Fibroblast of lung (primary cell): Measurements from ENCODE around the gene IFNW1. TPM values are rescaled to one million over a fixed set of nuclear protein-coding genes. Genes with fewer than 3 reads are reported as not detected.

Source experiments
- DNase-seq, 2 donors: peaks; one replicate each; pipeline versions ENCODE4 v3.0.0 to v3.0.0-alpha.2; 2010; ENCODE audit warnings: low read depth in 2 of 2
- H2AFZ ChIP-seq: 2 replicates; pipeline ENCODE4 v1.5.1; 2012; ENCODE audit warnings: low read length, control low read depth, inconsistent platforms
- H3K27ac ChIP-seq: 2 replicates; pipeline ENCODE4 v1.5.1; 2011; ENCODE audit warnings: low read length, control low read depth; ENCODE audit not compliant: insufficient read depth
- H3K27me3 ChIP-seq: 2 replicates; pipeline ENCODE4 v1.5.1; 2011; ENCODE audit warnings: mild to moderate bottlenecking, low read length; ENCODE audit not compliant: control insufficient read depth, insufficient read depth
- H3K36me3 ChIP-seq: 2 replicates; pipeline ENCODE4 v1.5.1; 2011; ENCODE audit warnings: low read length; ENCODE audit not compliant: control insufficient read depth, insufficient read depth
- H3K4me1 ChIP-seq: 2 replicates; pipeline ENCODE4 v1.5.1; 2011; ENCODE audit warnings: low read length; ENCODE audit not compliant: control insufficient read depth, insufficient read depth; ENCODE audit errors: extremely low read depth
- H3K4me2 ChIP-seq: 2 replicates; pipeline ENCODE4 v1.5.1; 2011; ENCODE audit warnings: low read length, control low read depth; ENCODE audit not compliant: insufficient read depth; ENCODE audit errors: extremely low read depth
- H3K4me3 ChIP-seq, 4 experiments: fragments of 200-600 bp in 1 of 4; sonication (generic) in 1 of 4; replicated peaks in 1 of 4; 2 replicates each; pipeline ENCODE4 v1.5.1; 2011 to 2016; ENCODE audit warnings: low read length in 4 of 4, low read depth in 3 of 4, mild to moderate bottlenecking in 3 of 4, control low read depth in 2 of 4, inconsistent platforms in 1 of 4, mixed read lengths in 1 of 4; ENCODE audit not compliant: insufficient read depth in 1 of 4; ENCODE audit errors: control extremely low read depth in 1 of 4
- H3K79me2 ChIP-seq: 2 replicates; pipeline ENCODE4 v1.5.1; 2012; ENCODE audit warnings: mild to moderate bottlenecking, low read length, inconsistent platforms; ENCODE audit not compliant: control insufficient read depth, insufficient read depth
- H3K9ac ChIP-seq: 2 replicates; pipeline ENCODE4 v1.5.1; 2011; ENCODE audit warnings: mild to moderate bottlenecking, low read length, control low read depth; ENCODE audit not compliant: insufficient read depth
- H3K9me3 ChIP-seq: 2 replicates; pipeline ENCODE4 v1.5.1; 2012; ENCODE audit warnings: low read depth, low read length; ENCODE audit not compliant: control insufficient read depth, insufficient read depth
- H4K20me1 ChIP-seq: 2 replicates; pipeline ENCODE4 v1.5.1; 2011; ENCODE audit warnings: low read length; ENCODE audit not compliant: control insufficient read depth, insufficient read depth; ENCODE audit errors: extremely low read depth
- CTCF ChIP-seq, 2 donors: IDR thresholded peaks in 1 of 2; conservative IDR thresholded peaks in 1 of 2; 1 replicate in 1 of 2; 2 replicates in 1 of 2; pipeline ENCODE4 v1.5.1; 2011 to 2012; ENCODE audit warnings: low read length in 2 of 2, control low read depth in 1 of 2, inconsistent platforms in 1 of 2, low read depth in 1 of 2, mild to moderate bottlenecking in 1 of 2
- EZH2 ChIP-seq: IDR thresholded peaks from 2 replicates; pipeline ENCODE4 v1.5.1; 2012; ENCODE audit warnings: low read length, control low read depth, mild to moderate bottlenecking; ENCODE audit errors: missing control alignments
- polyA plus RNA-seq, 2 donors: library from polyadenylated mRNA; depleted of rRNA in 1 of 2; stranded (reverse) in 1 of 2; unstranded in 1 of 2; fragments of >200 nt; gene quantifications; 2 replicates each; pipeline ENCODE4 v1.2.1, GENCODE V29; 2011 to 2012; ENCODE audit warnings: missing spikeins in 1 of 2
- total RNA-seq: library from RNA; depleted of rRNA; stranded (reverse); fragments of >200 nt; gene quantifications from 2 replicates; pipeline ENCODE4 v1.2.1, GENCODE V29; 2014

The IFNW1 gene
- total and polyA plus RNA-seq, 2 donors (not counting 1 experiment from before 2014, with no cell fraction given): not detected

GRCh38 chr9:21114311-21114710, 27.3 kb downstream of the IFNW1 start:
- DNase-seq: no peak
- Histone ChIP-seq H4K20me1 (no peaks in the 10 kb centered on the region), H2AFZ (no peak overlapping the region)

GRCh38 chr9:21110708-21111576, 30.7 kb downstream of the IFNW1 start:
- Histone ChIP-seq H3K27ac (no peak overlapping the region), H3K79me2 (no peaks in the 10 kb centered on the region), H3K4me2 (no peak overlapping the region), H3K27me3 (no peaks in the 10 kb centered on the region), H2AFZ (no peak overlapping the region), H3K4me3 (no peak overlapping the region), H3K36me3 (no peaks in the 10 kb centered on the region), H3K9me3 (no peaks in the 10 kb centered on the region), H3K4me1 (no peaks in the 10 kb centered on the region), H4K20me1 (no peaks in the 10 kb centered on the region), H3K9ac (no peak overlapping the region)
- peak; percentile 79 to 82 for TF ChIP-seq CTCF (conservative IDR thresholded peaks at IDR 0.05 in 1 of 2, IDR thresholded peaks at IDR 0.05 in 1 of 2; ENCODE audit: low read depth in 1 of 2, low read length in 2 of 2)
- no peak for TF ChIP-seq EZH2
- peak; percentile 62 to 87 for DNase-seq

More at GRCh38 chr9:21114311-21114710, 27.3 kb downstream of the IFNW1 start:
- no peaks in the 10 kb centered on the region for H3K9me3 ChIP-seq
- no peak overlapping the region for H3K4me2 ChIP-seq
- no peak overlapping the region for H3K27ac ChIP-seq
- H3K4me1 ChIP-seq: no peaks in the 10 kb centered on the region
- H3K36me3 ChIP-seq: no peaks in the 10 kb centered on the region
- TF ChIP-seq CTCF (conservative IDR thresholded peaks at IDR 0.05 in 1 of 2, IDR thresholded peaks at IDR 0.05 in 1 of 2; ENCODE audit: low read depth in 1 of 2, low read length in 2 of 2) (no peak), EZH2 (no peak)
- no peak overlapping the region for H3K9ac ChIP-seq
- H3K79me2 ChIP-seq: no peaks in the 10 kb centered on the region
- no peaks in the 10 kb centered on the region for H3K27me3 ChIP-seq
- no peak overlapping the region for H3K4me3 ChIP-seq

GRCh38 chr9:21104787-21105186, 36.8 kb downstream of the IFNW1 start:
- Histone ChIP-seq H3K4me3 (no peak overlapping the region), H2AFZ (no peak overlapping the region), H3K27me3 (no peaks in the 10 kb centered on the region), H4K20me1 (no peaks in the 10 kb centered on the region), H3K4me2 (no peak overlapping the region), H3K9me3 (no peaks in the 10 kb centered on the region), H3K27ac (no peak overlapping the region), H3K36me3 (no peaks in the 10 kb centered on the region), H3K4me1 (no peaks in the 10 kb centered on the region), H3K79me2 (no peaks in the 10 kb centered on the region), H3K9ac (no peak overlapping the region)
- no peak for DNase-seq
- TF ChIP-seq CTCF (conservative IDR thresholded peaks at IDR 0.05 in 1 of 2, IDR thresholded peaks at IDR 0.05 in 1 of 2; ENCODE audit: low read depth in 1 of 2, low read length in 2 of 2) (no peak), EZH2 (no peak)
